Right lobe of liver (tissue), 6 donors: Measurements from ENCODE around the gene PLEKHM2. TPM values are rescaled to one million over a fixed set of nuclear protein-coding genes. Genes with fewer than 3 reads are reported as not detected.

ENCODE experiments used
- ATAC-seq, 4 donors: fragments of 200-7000 bp; cut with Tn5 transposase; one replicate each; pipeline ENCODE4 v1.9.1; 2020; ENCODE audit warnings: mild to moderate bottlenecking in 4 of 4, moderate library complexity in 4 of 4
- DNase-seq, 3 donors: peaks; one replicate each; pipeline ENCODE4 v3.0.0-alpha.2; 2020
- H3K27ac ChIP-seq, 3 donors: fragments of 200-600 bp; one replicate each; pipeline ENCODE4 v1.8.0; 2022
- H3K27me3 ChIP-seq, 2 donors: fragments of 200-600 bp; one replicate each; pipeline ENCODE4 v1.8.0; 2022
- H3K36me3 ChIP-seq, 4 donors: fragments of 200-600 bp; sonication (generic) in 1 of 4; one replicate each; pipeline versions ENCODE4 v1.5.1 to v1.8.0; 2017 to 2022; ENCODE audit warnings: control low read depth in 1 of 4
- H3K4me1 ChIP-seq, 4 donors: fragments of 200-600 bp; sonication (generic) in 1 of 4; one replicate each; pipeline versions ENCODE4 v1.5.1 to v1.8.0; 2017 to 2022; ENCODE audit warnings: control low read depth in 1 of 4
- H3K4me3 ChIP-seq, 3 donors: fragments of 200-600 bp; one replicate each; pipeline ENCODE4 v1.8.0; 2022
- H3K9me3 ChIP-seq, 4 donors: fragments of 200-600 bp; sonication (generic) in 1 of 4; one replicate each; pipeline versions ENCODE4 v1.5.1 to v1.8.0; 2017 to 2022; ENCODE audit warnings: control low read depth in 1 of 4
- POLR2A ChIP-seq: fragments of 450-650 bp; IDR thresholded peaks from one replicate; pipeline ENCODE4 v1.6.1; 2017; ENCODE audit warnings: antibody characterized with exemption, mild to moderate bottlenecking
- WGBS: methylation state at CpG from one replicate; pipeline ENCODE4 v1.1.6; 2018; ENCODE audit warnings: low coverage, low lambda C conversion rate; ENCODE audit not compliant: insufficient coverage; ENCODE audit errors: missing lambda C conversion rate; 5-methylcytosine and 5-hydroxymethylcytosine counted together
- intact Hi-C, 2 donors: fragments of 100-400 bp; cut with DNase I; formaldehyde crosslinking; loops; one replicate each; pipeline versions ENCODE4 v1.11.2 to v1.14.1; 2022
- total RNA-seq, 6 experiments: library from RNA; depleted of rRNA in 2 of 6; stranded (reverse); fragments of >200 nt in 2 of 6; fragmentation: NEBNext Ultra II Directional in 3 of 6; extraction: Animal tissue kit (Norgen Biotek cat#: 25700) in 3 of 6; gene quantifications; one replicate each; pipeline versions ENCODE4 v1.1.0 to v1.2.4, GENCODE V29; 2016 to 2023
- TF ChIP-seq, protein P1 (sequence below), 4 donors: fragments of 200-600 bp in 3 of 4; fragments of 450-650 bp in 1 of 4; IDR thresholded peaks; one replicate each; pipeline versions ENCODE4 v1.5.1 to v1.8.0; 2016 to 2022; ENCODE audit warnings: antibody characterized with exemption in 4 of 4, mild to moderate bottlenecking in 2 of 4
- donor health status: DM: no; HTN: yes; CAD: no.
- donor health status: DM: no; HTN: no; CAD: no.
- donor health status: DM: no; HTN: no; CAD: no.
- donor health status: DM: no; HTN: yes; CAD: no.
- donor health status: DM: no; HTN: yes; CAD: no.

PLEKHM2 gene
- total RNA-seq, 6 experiments from 2014 or later: 15.6 to 27.9 (median 20.2) TPM

DNA sequence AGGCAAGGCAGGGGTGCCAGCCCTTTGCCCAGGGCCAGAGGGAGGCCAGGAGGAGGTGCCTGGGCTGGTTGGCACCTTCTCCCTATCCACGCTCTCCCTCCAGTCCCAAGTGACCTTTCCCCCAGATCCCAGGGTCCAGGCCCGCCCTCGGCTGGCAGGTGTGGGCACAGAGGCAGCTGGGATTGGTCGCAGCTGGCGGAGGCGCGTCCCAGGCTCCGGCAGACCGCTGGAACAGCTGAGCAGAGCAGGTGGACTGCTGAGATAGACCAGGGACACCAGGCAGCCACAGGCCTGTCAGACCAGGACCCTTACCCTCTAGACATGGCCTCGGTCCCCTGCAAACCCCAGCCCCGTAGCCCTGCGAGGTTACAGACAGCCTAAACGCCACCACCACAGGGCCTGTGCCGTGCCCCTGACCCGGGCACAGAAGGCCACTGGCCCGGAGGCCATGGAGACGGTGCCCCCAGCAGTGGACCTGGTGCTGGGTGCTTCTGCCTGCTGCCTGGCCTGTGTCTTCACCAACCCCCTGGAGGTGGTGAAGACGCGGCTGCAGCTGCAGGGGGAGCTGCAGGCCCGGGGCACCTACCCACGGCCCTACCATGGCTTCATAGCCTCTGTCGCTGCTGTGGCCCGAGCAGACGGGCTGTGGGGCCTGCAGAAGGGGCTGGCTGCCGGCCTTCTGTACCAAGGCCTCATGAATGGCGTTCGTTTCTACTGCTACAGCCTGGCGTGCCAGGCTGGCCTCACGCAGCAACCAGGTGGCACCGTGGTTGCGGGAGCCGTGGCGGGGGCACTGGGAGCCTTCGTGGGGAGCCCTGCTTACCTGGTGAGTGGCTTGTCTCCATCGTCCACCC, 52.1 kb downstream of the PLEKHM2 start, which contains the start of gene SLC25A34:
TSS of gene SLC25A34 (plus strand) at position 221 of the 854 bp plus-strand sequence. CDS start at position 449, 228 bp downstream.
- Histone ChIP-seq H3K27ac (peak within 1 kb of the TSS in 2 of 3 donors; percentile 44 to 85), H3K4me1 (peaks cover 0 to 31% (median 14%) of the 10 kb centered on the region in 4 donors), H3K9me3 (no peaks in the 10 kb centered on the region), H3K27me3 (no peaks in the 10 kb centered on the region), H3K36me3 (peaks cover 0 to 25% (median 3%) of the 10 kb centered on the region in 4 donors), H3K4me3 (peak within 1 kb of the TSS; percentile 20 to 58 (median 54))
- peak; percentile 87 to 93 (median 90) for ATAC-seq
- WGBS: 0% methylated on average over 1 of the region's 35 CpGs
- TF ChIP-seq, protein P1, sequence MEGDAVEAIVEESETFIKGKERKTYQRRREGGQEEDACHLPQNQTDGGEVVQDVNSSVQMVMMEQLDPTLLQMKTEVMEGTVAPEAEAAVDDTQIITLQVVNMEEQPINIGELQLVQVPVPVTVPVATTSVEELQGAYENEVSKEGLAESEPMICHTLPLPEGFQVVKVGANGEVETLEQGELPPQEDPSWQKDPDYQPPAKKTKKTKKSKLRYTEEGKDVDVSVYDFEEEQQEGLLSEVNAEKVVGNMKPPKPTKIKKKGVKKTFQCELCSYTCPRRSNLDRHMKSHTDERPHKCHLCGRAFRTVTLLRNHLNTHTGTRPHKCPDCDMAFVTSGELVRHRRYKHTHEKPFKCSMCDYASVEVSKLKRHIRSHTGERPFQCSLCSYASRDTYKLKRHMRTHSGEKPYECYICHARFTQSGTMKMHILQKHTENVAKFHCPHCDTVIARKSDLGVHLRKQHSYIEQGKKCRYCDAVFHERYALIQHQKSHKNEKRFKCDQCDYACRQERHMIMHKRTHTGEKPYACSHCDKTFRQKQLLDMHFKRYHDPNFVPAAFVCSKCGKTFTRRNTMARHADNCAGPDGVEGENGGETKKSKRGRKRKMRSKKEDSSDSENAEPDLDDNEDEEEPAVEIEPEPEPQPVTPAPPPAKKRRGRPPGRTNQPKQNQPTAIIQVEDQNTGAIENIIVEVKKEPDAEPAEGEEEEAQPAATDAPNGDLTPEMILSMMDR (IDR thresholded peaks at IDR 0.05): no peak
- peak; percentile 77 for TF ChIP-seq POLR2A
- intact Hi-C loops: loop anchor here (10.0 kb wide), 1 partner anchor 141 kb away; no protein-coding TSS in a partner anchor
- DNase-seq: peak; percentile 91 to 98 (median 96)

DNA sequence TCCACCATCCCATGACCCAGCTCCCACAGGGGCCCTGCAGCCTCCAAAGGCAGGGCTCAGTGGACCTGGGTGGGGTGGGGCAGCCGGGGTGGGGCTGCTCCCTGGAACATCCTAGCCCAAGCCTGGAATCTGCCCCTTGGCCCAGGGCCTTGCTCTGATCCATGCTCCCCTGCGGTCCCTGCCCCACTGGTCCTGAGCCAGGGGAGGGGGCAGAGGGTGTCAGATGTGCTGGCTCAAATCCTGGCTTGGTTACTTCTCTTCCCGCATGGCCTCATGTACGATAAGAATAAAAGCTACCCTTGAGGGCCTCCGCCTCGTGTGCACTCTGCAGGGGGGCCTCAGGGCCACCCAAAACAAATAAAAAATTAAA, 52.8 kb downstream of the PLEKHM2 start:
- Histone ChIP-seq H3K4me3 (peak overlapping the region; percentile 20 to 58 (median 54)), H3K9me3 (no peaks in the 10 kb centered on the region), H3K4me1 (peaks cover 0 to 36% (median 17%) of the 10 kb centered on the region in 4 donors), H3K27ac (peak overlapping the region in 2 of 3 donors; percentile 44 to 85), H3K27me3 (no peaks in the 10 kb centered on the region), H3K36me3 (peaks cover 0 to 20% (median 3%) of the 10 kb centered on the region in 4 donors)
- 30% methylated on average over 4 of the region's 6 CpGs for WGBS
- DNase-seq (peak in 2 of 3 donors; percentile 81 to 91), ATAC-seq (peak in 3 of 4 donors; percentile 40 to 47 (median 41))
- intact Hi-C loops: loop anchor here (10.0 kb wide), 1 partner anchor 142 kb away; no protein-coding TSS in a partner anchor
- TF ChIP-seq POLR2A: no peak
- TF ChIP-seq, protein P1 (IDR thresholded peaks at IDR 0.05): no peak

DNA sequence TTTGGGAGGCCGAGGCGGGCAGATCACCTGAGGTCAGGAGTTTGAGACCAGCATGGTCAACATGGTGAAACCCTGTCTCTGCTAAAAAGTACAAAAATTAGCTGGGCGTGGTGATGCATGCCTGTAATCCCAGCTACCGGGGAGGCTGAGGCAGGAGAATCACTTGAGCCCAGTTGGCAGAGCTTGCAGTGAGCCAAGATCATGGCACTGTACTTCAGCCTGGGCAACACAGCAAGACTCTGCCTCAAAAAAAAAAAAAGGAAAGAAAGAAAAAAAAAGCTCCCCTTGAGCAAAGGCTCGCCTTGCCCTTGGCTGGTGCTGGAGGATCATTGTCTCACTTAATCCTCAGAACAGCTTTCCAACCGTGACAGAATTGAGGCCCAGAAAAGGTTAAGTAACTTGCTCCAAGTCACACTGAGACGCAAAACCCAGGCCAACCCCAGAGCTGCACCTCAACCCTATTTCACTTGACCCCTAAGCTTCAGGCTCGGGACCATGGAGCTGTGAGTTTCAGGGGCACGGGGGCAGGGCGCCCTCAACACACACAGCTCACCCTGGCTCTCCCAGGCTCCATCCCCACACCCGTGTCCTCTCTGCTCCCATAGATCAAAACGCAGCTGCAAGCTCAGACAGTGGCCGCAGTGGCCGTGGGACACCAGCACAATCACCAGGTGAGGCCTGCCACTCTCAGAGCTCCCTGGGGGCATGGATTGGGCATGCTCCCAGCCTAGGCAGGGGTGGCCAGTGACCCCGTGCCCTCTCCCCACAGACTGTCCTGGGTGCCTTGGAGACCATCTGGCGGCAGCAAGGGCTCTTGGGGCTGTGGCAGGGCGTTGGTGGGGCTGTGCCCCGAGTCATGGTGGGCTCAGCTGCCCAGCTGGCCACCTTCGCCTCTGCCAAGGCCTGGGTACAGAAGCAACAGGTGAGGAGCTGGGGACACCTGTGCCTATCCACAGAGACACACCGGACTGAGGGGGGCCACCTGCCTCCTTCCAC, 53.5 kb downstream of the PLEKHM2 start:
- DNase-seq (no peak), ATAC-seq (no peak)
- Histone ChIP-seq H3K36me3 (peaks cover 0 to 14% (median 3%) of the 10 kb centered on the region in 4 donors), H3K27me3 (no peaks in the 10 kb centered on the region), H3K9me3 (no peaks in the 10 kb centered on the region), H3K27ac (peak overlapping the region in 1 of 3 donors; percentile 85), H3K4me1 (peaks cover 0 to 40% (median 17%) of the 10 kb centered on the region in 4 donors), H3K4me3 (peak overlapping the region in 2 of 3 donors; percentile 54 to 58)
- TF ChIP-seq, protein P1 (IDR thresholded peaks at IDR 0.05): no peak
- TF ChIP-seq POLR2A: no peak
- whole genome bisulfite sequencing: 49% methylated on average over 9 of the region's 20 CpGs
- intact Hi-C loops: loop anchor here (10.0 kb wide), 1 partner anchor 143 kb away; no protein-coding TSS in a partner anchor
